Large intestine (tissue), 3 donors: ENCODE data around the gene FAM171A1. TPM values are rescaled to one million over a fixed set of nuclear protein-coding genes. Genes with fewer than 3 reads are reported as not detected.

ENCODE experiments used
- DNase-seq, 2 donors: peaks; one replicate each; pipeline versions ENCODE4 v3.0.0 to v3.0.0-alpha.2; 2013
- H3K27ac ChIP-seq: one replicate; pipeline ENCODE4 v1.5.1; 2013; ENCODE audit warnings: low read length
- H3K27me3 ChIP-seq: 2 replicates; pipeline ENCODE4 v1.6.1; 2013; ENCODE audit warnings: low read length; ENCODE audit not compliant: control insufficient read depth, insufficient read depth
- H3K36me3 ChIP-seq: 2 replicates; pipeline ENCODE4 v1.6.1; 2013; ENCODE audit warnings: low read length; ENCODE audit not compliant: control insufficient read depth, insufficient read depth
- H3K4me1 ChIP-seq: one replicate; pipeline ENCODE4 v1.6.1; 2013; ENCODE audit warnings: low read length; ENCODE audit not compliant: control insufficient read depth, insufficient read depth
- H3K4me3 ChIP-seq: one replicate; pipeline ENCODE4 v1.5.1; 2013; ENCODE audit warnings: low read length
- H3K9me3 ChIP-seq: one replicate; pipeline ENCODE4 v1.6.1; 2013; ENCODE audit warnings: mild to moderate bottlenecking, low read depth, low read length, moderate library complexity; ENCODE audit not compliant: control insufficient read depth
- WGBS: methylation state at CpG from one replicate; pipeline ENCODE4 v1.1.5; 2013; ENCODE audit warnings: low lambda C conversion rate; ENCODE audit not compliant: insufficient coverage; 5-methylcytosine and 5-hydroxymethylcytosine counted together
- polyA plus RNA-seq: library from polyadenylated mRNA; unstranded; fragments of 120-200 nt; gene quantifications from one replicate; pipeline ENCODE4 v1.2.1, GENCODE V29; 2013

Gene FAM171A1
- polyA plus RNA-seq, 1 donor: 25.4 TPM

- no peaks in the 10 kb centered on the region for H3K27me3 ChIP-seq
- no peak for DNase-seq
- no CpG with 5 or more reads among the region's 2 CpGs for WGBS
Measured at GRCh38 chr10:15181576-15182156, 189.4 kb downstream of the FAM171A1 start.

GRCh38 chr10:15180736-15181135 lies 190.4 kb downstream of the FAM171A1 start:
- no peak overlapping the region for H3K27ac ChIP-seq
- no peaks in the 10 kb centered on the region for H3K27me3 ChIP-seq
- H3K4me3 ChIP-seq: no peak overlapping the region
- DNase-seq: no peak
- no CpG with 5 or more reads among the region's 5 CpGs for WGBS
- H3K36me3 ChIP-seq: no peaks in the 10 kb centered on the region
- no peaks in the 10 kb centered on the region for H3K9me3 ChIP-seq
- no peaks in the 10 kb centered on the region for H3K4me1 ChIP-seq

More at GRCh38 chr10:15181576-15182156, 189.4 kb downstream of the FAM171A1 start:
- Histone ChIP-seq H3K9me3 (no peaks in the 10 kb centered on the region), H3K27ac (no peak overlapping the region), H3K36me3 (no peaks in the 10 kb centered on the region), H3K4me3 (no peak overlapping the region), H3K4me1 (no peaks in the 10 kb centered on the region)

- no peak overlapping the region for H3K27ac ChIP-seq
- no peaks in the 10 kb centered on the region for H3K27me3 ChIP-seq
- WGBS: 100% methylated on average over 1 of the region's 3 CpGs
- no peak overlapping the region for H3K4me3 ChIP-seq
- DNase-seq: no peak
- H3K9me3 ChIP-seq: no peaks in the 10 kb centered on the region
- H3K36me3 ChIP-seq: no peaks in the 10 kb centered on the region
- H3K4me1 ChIP-seq: no peaks in the 10 kb centered on the region
Measured at GRCh38 chr10:15176269-15176668, 194.8 kb downstream of the FAM171A1 start.

- H3K9me3 ChIP-seq: no peaks in the 10 kb centered on the region
- H3K27ac ChIP-seq: no peak overlapping the region
- 93% methylated on average over 3 of the region's 6 CpGs for WGBS
- no peaks in the 10 kb centered on the region for H3K27me3 ChIP-seq
- H3K36me3 ChIP-seq: no peaks in the 10 kb centered on the region
- no peaks in the 10 kb centered on the region for H3K4me1 ChIP-seq
- no peak overlapping the region for H3K4me3 ChIP-seq
- DNase-seq: no peak
Measured at GRCh38 chr10:15175587-15175986, 195.5 kb downstream of the FAM171A1 start.

GRCh38 chr10:15172306-15172840 lies 198.7 kb downstream of the FAM171A1 start:
- no peak overlapping the region for H3K4me3 ChIP-seq
- no peaks in the 10 kb centered on the region for H3K9me3 ChIP-seq
- H3K27me3 ChIP-seq: no peaks in the 10 kb centered on the region
- WGBS: 100% methylated on average over 2 of the region's 7 CpGs
- DNase-seq: no peak
- H3K4me1 ChIP-seq: peaks cover 3% of the 10 kb centered on the region
- no peaks in the 10 kb centered on the region for H3K36me3 ChIP-seq
- H3K27ac ChIP-seq: no peak overlapping the region

- no CpG with 5 or more reads among the region's 16 CpGs for WGBS
- no peaks in the 10 kb centered on the region for H3K36me3 ChIP-seq
- no peaks in the 10 kb centered on the region for H3K27me3 ChIP-seq
Measured at GRCh38 chr10:15169555-15170401, 201.3 kb downstream of the FAM171A1 start.

GRCh38 chr10:15168786-15169554 lies 202.1 kb downstream of the FAM171A1 start:
- DNase-seq: peak; percentile 88 to 91
- Histone ChIP-seq H3K4me3 (no peak overlapping the region), H3K36me3 (no peaks in the 10 kb centered on the region), H3K27ac (no peak overlapping the region), H3K4me1 (peaks cover 3% of the 10 kb centered on the region), H3K27me3 (no peaks in the 10 kb centered on the region), H3K9me3 (no peaks in the 10 kb centered on the region)
- WGBS: 60% methylated on average over 2 of the region's 44 CpGs

More at GRCh38 chr10:15169555-15170401, 201.3 kb downstream of the FAM171A1 start:
- H3K27ac ChIP-seq: no peak overlapping the region
- peak in 1 of 2 donors; percentile 9 for DNase-seq
- peaks cover 3% of the 10 kb centered on the region for H3K4me1 ChIP-seq
- no peak overlapping the region for H3K4me3 ChIP-seq
- no peaks in the 10 kb centered on the region for H3K9me3 ChIP-seq

- DNase-seq: peak; percentile 83 to 89
- no peaks in the 10 kb centered on the region for H3K9me3 ChIP-seq
- WGBS: no CpG with 5 or more reads among the region's 70 CpGs
Measured at GRCh38 chr10:15168291-15168785, 202.8 kb downstream of the FAM171A1 start, which contains the start of gene NMT2. NMT2 (minus strand) TSS chr10:15168693; CDS start chr10:15168612, 81 bp downstream.

GRCh38 chr10:15167411-15168290 lies 203.4 kb downstream of the FAM171A1 start:
- no peaks in the 10 kb centered on the region for H3K27me3 ChIP-seq
- no peaks in the 10 kb centered on the region for H3K36me3 ChIP-seq
- WGBS: no CpG with 5 or more reads among the region's 54 CpGs
- peak in 1 of 2 donors; percentile 63 for DNase-seq
- peak overlapping the region; percentile 66 for H3K4me3 ChIP-seq
- H3K27ac ChIP-seq: peak overlapping the region; percentile 3
- H3K9me3 ChIP-seq: no peaks in the 10 kb centered on the region
- peaks cover 3% of the 10 kb centered on the region for H3K4me1 ChIP-seq

More at GRCh38 chr10:15168291-15168785, 202.8 kb downstream of the FAM171A1 start, which contains the start of gene NMT2:
- no peaks in the 10 kb centered on the region for H3K36me3 ChIP-seq
- peak within 1 kb of the TSS; percentile 68 for H3K27ac ChIP-seq
- H3K27me3 ChIP-seq: no peaks in the 10 kb centered on the region
- H3K4me1 ChIP-seq: peaks cover 3% of the 10 kb centered on the region
- peak within 1 kb of the TSS; percentile 66 for H3K4me3 ChIP-seq
